ENCODE measurements around the gene IL3. TPM values are rescaled to one million over a fixed set of nuclear protein-coding genes. Genes with fewer than 3 reads are reported as not detected.

IL3 gene
- total RNA-seq, 1 donor from 2014 or later: not detected

- DNase-seq: peak; percentile 7
Observed at GRCh38 chr5:132059043-132059695, 1.3 kb upstream of the IL3 start.

GRCh38 chr5:132059696-132060500, 557 bp upstream of the IL3 start:
- Mint-ChIP-seq H3K4me1 (ENCODE audit: low read depth, unreplicated experiment) (peaks cover 2% of the 10 kb centered on the region), H3K27me3 (ENCODE audit: unreplicated experiment) (peaks cover 6% of the 10 kb centered on the region), H3K9me3 (ENCODE audit: unreplicated experiment) (peaks cover 1% of the 10 kb centered on the region), H3K36me3 (ENCODE audit: unreplicated experiment) (no peaks in the 10 kb centered on the region), H3K27ac (ENCODE audit: unreplicated experiment) (no peak overlapping the region), H3K4me3 (ENCODE audit: unreplicated experiment) (no peak overlapping the region)
- peak; percentile 6 for DNase-seq
- TF ChIP-seq CTCF (IDR thresholded peaks at IDR 0.05; ENCODE audit: partially characterized antibody, unreplicated experiment): no peak

More at GRCh38 chr5:132059043-132059695, 1.3 kb upstream of the IL3 start:
- Mint-ChIP-seq H3K9me3 (ENCODE audit: unreplicated experiment) (peaks cover 1% of the 10 kb centered on the region), H3K4me3 (ENCODE audit: unreplicated experiment) (no peak overlapping the region), H3K4me1 (ENCODE audit: low read depth, unreplicated experiment) (no peaks in the 10 kb centered on the region), H3K27me3 (ENCODE audit: unreplicated experiment) (peaks cover 6% of the 10 kb centered on the region), H3K36me3 (ENCODE audit: unreplicated experiment) (no peaks in the 10 kb centered on the region), H3K27ac (ENCODE audit: unreplicated experiment) (no peak overlapping the region)
- no peak for TF ChIP-seq CTCF (IDR thresholded peaks at IDR 0.05; ENCODE audit: partially characterized antibody, unreplicated experiment)

GRCh38 chr5:132063090-132063911, 2.8 kb downstream of the IL3 start:
- Mint-ChIP-seq H3K27me3 (ENCODE audit: unreplicated experiment) (peaks cover 12% of the 10 kb centered on the region), H3K4me3 (ENCODE audit: unreplicated experiment) (no peak overlapping the region), H3K27ac (ENCODE audit: unreplicated experiment) (peak overlapping the region; percentile 36), H3K9me3 (ENCODE audit: unreplicated experiment) (peaks cover 3% of the 10 kb centered on the region), H3K4me1 (ENCODE audit: low read depth, unreplicated experiment) (peaks cover 2% of the 10 kb centered on the region), H3K36me3 (ENCODE audit: unreplicated experiment) (no peaks in the 10 kb centered on the region)
- peak; percentile 92 for DNase-seq
- TF ChIP-seq CTCF (IDR thresholded peaks at IDR 0.05; ENCODE audit: partially characterized antibody, unreplicated experiment): peak; percentile 99

- peak; percentile 6 for DNase-seq
- H3K36me3 Mint-ChIP-seq (ENCODE audit: unreplicated experiment): no peaks in the 10 kb centered on the region
- peaks cover 2% of the 10 kb centered on the region for H3K4me1 Mint-ChIP-seq (ENCODE audit: low read depth, unreplicated experiment)
- no peak overlapping the region for H3K4me3 Mint-ChIP-seq (ENCODE audit: unreplicated experiment)
- no peak overlapping the region for H3K27ac Mint-ChIP-seq (ENCODE audit: unreplicated experiment)
- no peak for TF ChIP-seq CTCF (IDR thresholded peaks at IDR 0.05; ENCODE audit: partially characterized antibody, unreplicated experiment)
- H3K27me3 Mint-ChIP-seq (ENCODE audit: unreplicated experiment): peaks cover 12% of the 10 kb centered on the region
- peaks cover 3% of the 10 kb centered on the region for H3K9me3 Mint-ChIP-seq (ENCODE audit: unreplicated experiment)
Observed at GRCh38 chr5:132064140-132064539, 3.7 kb downstream of the IL3 start.

Measured in glutamatergic neuron (in vitro differentiated cells).